GM21381 (cell line): ENCODE data around the gene PACRG.

ENCODE experiments used
- ATAC-seq: cut with Tn5 transposase; IDR thresholded peaks from one replicate; pipeline ENCODE4 v1.9.1; 2021; ENCODE audit warnings: mild to moderate bottlenecking, moderate library complexity; ENCODE audit not compliant: unreplicated experiment

Gene PACRG

DNA sequence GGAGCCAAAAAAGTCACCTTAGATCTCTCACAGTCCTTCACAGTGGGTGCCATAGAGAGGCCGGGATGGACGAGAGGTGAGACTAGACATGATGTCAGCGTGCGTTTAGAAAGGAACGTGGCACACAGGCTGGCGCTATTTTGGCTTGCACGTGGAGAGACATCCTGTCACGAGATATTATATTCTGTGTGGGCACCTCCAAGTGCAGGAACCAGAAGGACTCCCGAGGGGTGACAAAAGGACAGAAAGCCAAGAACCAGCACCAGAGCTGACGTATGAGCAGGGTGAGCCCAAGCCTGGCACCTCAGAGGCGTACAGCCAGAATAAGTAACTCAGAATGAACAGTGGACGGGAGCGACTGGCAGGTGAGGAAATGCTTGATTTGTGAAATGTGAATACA lies 636.9 kb downstream of the PACRG start:
- ATAC-seq = no peak
